Parathyroid adenoma (tissue), 2 donors: ENCODE measurements around the gene PRR7.
A peak's percentile ranks its signal among the peaks of the same experiment; 100 is the strongest.

ENCODE experiments used
- H2AFZ ChIP-seq: fragments of 300-600 bp; sonication (generic); one replicate; pipeline ENCODE4 v1.7.0; 2017; ENCODE audit warnings: antibody characterized with exemption, mild to moderate bottlenecking
- H3K27ac ChIP-seq: fragments of 300-600 bp; sonication (generic); one replicate; pipeline ENCODE4 v1.7.0; 2017
- H3K27me3 ChIP-seq: fragments of 300-600 bp; sonication (generic); one replicate; pipeline ENCODE4 v1.7.0; 2017; ENCODE audit warnings: low read length; ENCODE audit not compliant: control insufficient read depth, insufficient read depth
- H3K36me3 ChIP-seq: fragments of 300-600 bp; sonication (generic); one replicate; pipeline ENCODE4 v1.7.0; 2017; ENCODE audit warnings: low read length; ENCODE audit not compliant: control insufficient read depth, insufficient read depth
- H3K4me1 ChIP-seq: fragments of 300-600 bp; sonication (generic); one replicate; pipeline ENCODE4 v1.7.0; 2017; ENCODE audit warnings: control low read depth
- H3K4me2 ChIP-seq: fragments of 300-600 bp; sonication (generic); one replicate; pipeline ENCODE4 v1.7.0; 2017; ENCODE audit warnings: low read length
- H3K4me3 ChIP-seq: fragments of 300-600 bp; sonication (generic); one replicate; pipeline ENCODE4 v1.7.0; 2017; ENCODE audit warnings: low read depth, low read length
- H3K79me2 ChIP-seq: fragments of 300-600 bp; sonication (generic); one replicate; pipeline ENCODE4 v1.7.0; 2017; ENCODE audit warnings: control low read depth
- H3K9ac ChIP-seq: fragments of 300-600 bp; sonication (generic); one replicate; pipeline ENCODE4 v1.7.0; 2017; ENCODE audit warnings: mild to moderate bottlenecking
- H3K9me3 ChIP-seq: fragments of 300-600 bp; sonication (generic); one replicate; pipeline ENCODE4 v1.7.0; 2017; ENCODE audit warnings: low read length; ENCODE audit not compliant: control insufficient read depth
- CTCF ChIP-seq: fragments of 300-600 bp; sonication (generic); IDR thresholded peaks from one replicate; pipeline ENCODE4 v1.7.0; 2017; ENCODE audit warnings: antibody characterized with exemption, mild to moderate bottlenecking
- donor health status: primary hyperparathyroidism.

The PRR7 gene

GRCh38 chr5:177496727-177497291, 50.2 kb downstream of the PRR7 start:
- peak overlapping the region; percentile 29 for H3K9ac ChIP-seq
- no peaks in the 10 kb centered on the region for H3K27me3 ChIP-seq
- H3K36me3 ChIP-seq = no peaks in the 10 kb centered on the region
- H3K9me3 ChIP-seq = no peaks in the 10 kb centered on the region
- peak overlapping the region; percentile 93 for H3K4me2 ChIP-seq
- no peak for TF ChIP-seq CTCF
- peak overlapping the region; percentile 79 for H2AFZ ChIP-seq
- H3K79me2 ChIP-seq = no peaks in the 10 kb centered on the region
- H3K4me3 ChIP-seq = peak overlapping the region; percentile 75
- peak overlapping the region; percentile 90 for H3K27ac ChIP-seq
- peaks cover 28% of the 10 kb centered on the region for H3K4me1 ChIP-seq

DNA sequence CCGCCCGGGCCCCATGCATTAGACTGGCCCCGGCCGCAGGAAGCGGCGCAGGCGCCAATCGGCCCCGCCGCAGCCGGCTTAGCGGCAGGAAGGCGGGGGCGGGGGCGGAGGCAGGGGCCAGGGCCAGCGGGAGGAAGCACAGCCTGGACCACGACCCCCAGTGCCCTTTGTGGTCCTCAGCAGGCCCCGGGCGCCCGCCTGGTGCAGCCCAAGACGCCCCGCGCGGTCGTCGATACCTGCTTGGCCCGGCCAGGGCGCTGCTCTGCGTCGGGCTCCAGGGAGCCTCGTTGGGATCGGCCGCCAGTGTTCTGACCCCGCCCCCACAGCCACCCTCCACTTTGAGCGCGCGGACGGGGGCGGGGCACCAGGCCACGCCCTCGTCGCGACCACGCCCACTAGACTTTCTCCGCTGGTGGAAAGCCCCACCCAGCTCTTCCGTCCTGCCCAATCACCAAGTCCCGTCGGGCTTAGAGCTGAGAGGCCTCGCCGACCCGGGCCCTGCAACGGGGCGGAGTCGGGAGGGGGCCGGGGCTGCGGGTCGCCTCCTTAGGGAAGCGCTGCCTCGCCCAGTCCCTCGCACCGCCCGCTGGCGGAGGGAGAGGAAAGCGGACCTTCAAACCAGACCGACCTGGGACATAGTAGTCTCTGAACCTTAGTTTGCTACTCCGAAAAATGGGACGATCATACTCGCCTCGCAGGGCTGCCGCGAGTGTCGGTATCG, 50.8 kb downstream of the PRR7 start, which contains the start of gene PDLIM7:
TSS of gene PDLIM7 (minus strand) at position 313 of the 721 bp plus-strand sequence. CDS start 1,092 bp downstream, outside the sequence.
- H3K4me2 ChIP-seq = peak within 1 kb of the TSS; percentile 93
- peaks cover 28% of the 10 kb centered on the region for H3K4me1 ChIP-seq
- no peaks in the 10 kb centered on the region for H3K27me3 ChIP-seq
- TF ChIP-seq CTCF = no peak
- H3K4me3 ChIP-seq = peak within 1 kb of the TSS; percentile 75
- H3K79me2 ChIP-seq = no peaks in the 10 kb centered on the region
- H3K27ac ChIP-seq = peak within 1 kb of the TSS; percentile 90
- H2AFZ ChIP-seq = peak within 1 kb of the TSS; percentile 79
- peak within 1 kb of the TSS; percentile 29 for H3K9ac ChIP-seq
- no peaks in the 10 kb centered on the region for H3K9me3 ChIP-seq
- no peaks in the 10 kb centered on the region for H3K36me3 ChIP-seq

DNA sequence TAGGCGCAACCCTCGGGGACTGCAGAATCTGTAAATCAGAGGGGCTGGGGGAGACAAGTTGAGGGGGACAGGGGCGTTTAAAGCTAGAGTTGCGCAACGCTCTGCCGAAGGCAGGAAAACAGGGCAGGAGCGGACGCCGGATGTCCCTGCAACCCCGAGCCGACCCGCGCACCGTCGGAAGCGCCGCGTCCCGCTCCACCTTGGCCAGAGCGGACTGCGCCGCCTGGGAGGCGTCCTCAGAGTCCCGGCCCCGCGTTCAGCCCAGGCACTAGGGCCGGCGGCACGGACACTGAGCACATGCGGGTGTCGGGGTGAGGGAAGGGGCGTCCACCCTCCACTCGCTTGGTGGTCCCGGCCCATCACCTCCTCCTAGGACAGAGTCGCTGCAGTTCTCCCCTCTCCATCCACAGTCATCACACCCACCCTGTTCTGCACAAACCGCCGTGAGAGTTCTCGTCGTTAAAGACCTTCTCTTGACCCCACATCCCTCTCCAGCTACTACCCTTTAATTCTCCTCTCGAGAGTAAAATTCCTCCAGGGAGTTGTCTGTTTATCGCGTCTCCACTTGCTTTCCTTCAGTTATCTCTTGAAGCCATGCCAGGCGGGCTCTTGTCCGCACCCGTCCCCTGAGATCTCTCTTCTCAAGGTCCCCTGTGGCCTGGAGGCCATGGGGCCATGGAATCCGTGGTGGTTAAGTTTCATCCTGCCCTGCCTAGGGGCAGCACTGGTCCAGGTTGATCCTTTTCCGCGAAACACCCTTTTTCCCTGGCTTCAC, 51.6 kb downstream of the PRR7 start:
- Histone ChIP-seq H3K4me1 (peaks cover 22% of the 10 kb centered on the region), H3K79me2 (no peaks in the 10 kb centered on the region), H3K27ac (peak overlapping the region; percentile 48), H3K27me3 (no peaks in the 10 kb centered on the region), H3K9ac (no peak overlapping the region), H3K4me2 (peak overlapping the region; percentile 93), H3K4me3 (peak overlapping the region; percentile 75), H3K9me3 (no peaks in the 10 kb centered on the region), H2AFZ (peak overlapping the region; percentile 79), H3K36me3 (no peaks in the 10 kb centered on the region)
- TF ChIP-seq CTCF = no peak

DNA sequence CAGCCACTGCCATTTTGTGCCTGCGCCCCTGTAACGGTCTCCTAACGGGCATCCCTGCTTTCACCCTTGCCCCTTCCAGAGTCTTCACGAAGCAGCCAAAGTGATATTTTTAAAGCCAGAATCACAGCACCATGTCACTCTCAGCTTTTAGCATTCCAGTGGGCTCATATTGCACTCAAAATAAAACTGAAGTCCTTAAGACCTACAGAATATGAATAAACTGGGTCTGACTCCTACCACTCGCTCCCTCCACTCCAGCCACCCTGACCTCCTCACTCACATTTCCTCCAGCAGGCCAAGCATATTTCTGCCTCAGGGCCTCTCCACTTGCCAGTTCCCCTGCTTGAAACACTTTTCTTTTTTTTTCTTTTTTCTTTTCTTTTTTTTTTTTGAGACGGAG, 53.2 kb downstream of the PRR7 start:
- H3K9ac ChIP-seq = no peak overlapping the region
- no peak overlapping the region for H3K4me3 ChIP-seq
- no peaks in the 10 kb centered on the region for H3K79me2 ChIP-seq
- no peak overlapping the region for H3K4me2 ChIP-seq
- no peak overlapping the region for H3K27ac ChIP-seq
- H3K9me3 ChIP-seq = no peaks in the 10 kb centered on the region
- no peak overlapping the region for H2AFZ ChIP-seq
- H3K36me3 ChIP-seq = no peaks in the 10 kb centered on the region
- no peak for TF ChIP-seq CTCF
- H3K27me3 ChIP-seq = no peaks in the 10 kb centered on the region
- H3K4me1 ChIP-seq = peaks cover 13% of the 10 kb centered on the region
